Measurements from ENCODE around the gene OTUD7B. TPM values are rescaled to one million over a fixed set of nuclear protein-coding genes. Genes with fewer than 3 reads are reported as not detected.

OTUD7B gene
- total RNA-seq, 1 donor from 2014 or later: 7.2 TPM

- no peak for TF ChIP-seq CTCF (conservative IDR thresholded peaks at IDR 0.05; ENCODE audit: low read depth, low read length)
Measured at GRCh38 chr1:149926296-149926695, 84.2 kb downstream of the OTUD7B start.

DNA sequence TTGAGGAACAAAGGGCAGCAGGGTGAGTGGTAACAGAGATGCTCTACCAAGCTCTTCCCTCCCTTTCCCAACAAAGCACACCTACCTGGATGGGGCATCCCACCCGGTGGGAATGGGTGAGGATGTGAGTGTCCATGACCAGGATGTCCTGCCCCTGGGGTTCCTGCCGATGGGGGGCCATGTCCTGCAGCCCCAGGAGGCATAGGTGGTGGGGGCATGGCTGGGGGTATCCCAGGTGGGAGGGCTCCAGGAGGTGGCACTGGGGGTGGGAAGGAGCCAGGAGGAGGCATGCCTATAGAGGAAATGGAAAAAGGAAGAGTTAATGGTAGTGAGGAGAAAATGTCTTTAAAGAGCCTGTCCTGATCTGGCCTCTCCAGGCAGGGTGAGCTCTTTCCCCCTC lies 84.8 kb downstream of the OTUD7B start:
- H3K4me3 ChIP-seq (ENCODE audit: low read depth, low read length): no peak overlapping the region
- no peak for TF ChIP-seq CTCF (conservative IDR thresholded peaks at IDR 0.05; ENCODE audit: low read depth, low read length)
- no peak for DNase-seq (ENCODE audit: low read depth)

More at GRCh38 chr1:149926296-149926695, 84.2 kb downstream of the OTUD7B start:
- no peak for DNase-seq (ENCODE audit: low read depth)
- peak overlapping the region; percentile 80 for H3K4me3 ChIP-seq (ENCODE audit: low read depth, low read length)

DNA sequence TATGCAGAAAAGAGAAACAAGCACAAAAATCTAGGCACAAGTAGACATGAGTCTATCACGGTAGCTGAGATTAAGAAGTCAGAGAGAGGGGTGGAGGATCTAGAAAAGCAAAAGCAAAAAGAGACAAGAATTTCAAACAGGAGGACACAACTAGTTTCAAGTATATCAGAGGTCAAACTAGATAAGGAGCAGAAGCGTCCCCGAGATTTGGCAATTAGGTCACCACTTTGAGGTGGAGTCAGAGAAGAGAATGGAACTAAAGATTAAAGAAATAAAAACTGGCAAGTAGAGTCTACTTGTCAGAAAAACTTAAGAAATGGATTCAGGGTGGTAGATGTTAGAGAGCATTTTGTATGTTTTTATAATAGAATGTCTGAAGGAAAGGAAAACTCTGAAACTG lies 85.2 kb downstream of the OTUD7B start:
- no peak for TF ChIP-seq CTCF (conservative IDR thresholded peaks at IDR 0.05; ENCODE audit: low read depth, low read length)
- H3K4me3 ChIP-seq (ENCODE audit: low read depth, low read length): no peak overlapping the region
- DNase-seq (ENCODE audit: low read depth): no peak

- DNase-seq (ENCODE audit: low read depth): no peak
- H3K4me3 ChIP-seq (ENCODE audit: low read depth, low read length): no peak overlapping the region
- no peak for TF ChIP-seq CTCF (conservative IDR thresholded peaks at IDR 0.05; ENCODE audit: low read depth, low read length)
Measured at GRCh38 chr1:149923626-149924025, 86.9 kb downstream of the OTUD7B start.

DNA sequence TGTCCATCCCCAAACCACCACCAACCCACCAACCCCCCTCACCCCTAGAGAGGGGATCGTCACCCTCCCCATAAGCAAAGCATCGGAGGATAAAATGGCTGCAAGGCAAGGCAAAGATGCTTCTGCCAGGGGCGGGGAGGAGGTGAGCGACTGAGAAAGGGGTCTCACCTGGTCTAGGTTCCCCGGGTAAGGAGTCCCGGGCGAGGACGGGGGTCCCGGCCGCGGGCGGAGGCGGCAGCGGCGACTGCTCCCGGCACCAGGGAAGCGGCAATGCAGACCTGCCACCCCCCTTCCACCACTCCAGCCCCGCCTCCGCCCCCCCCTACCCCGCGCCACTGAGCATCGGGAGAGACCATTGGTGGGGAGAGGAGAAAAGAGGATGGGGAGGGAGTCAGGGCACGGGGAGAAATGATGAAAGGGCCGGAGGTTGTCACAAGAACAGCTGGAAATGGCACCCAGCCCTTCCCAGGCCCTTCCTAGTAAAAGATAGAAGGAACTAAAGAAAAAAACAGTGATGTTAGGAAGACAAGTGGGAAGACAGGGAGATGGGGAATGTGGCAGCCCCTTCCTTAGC lies 92.9 kb downstream of the OTUD7B start, which contains the start of gene SV2A:
Gene SV2A, minus strand, starts transcription at position 274 of the 574 bp plus-strand sequence. CDS start 4,004 bp downstream, outside the sequence.
- no peak for DNase-seq (ENCODE audit: low read depth)
- TF ChIP-seq CTCF (conservative IDR thresholded peaks at IDR 0.05; ENCODE audit: low read depth, low read length): no peak
- H3K4me3 ChIP-seq (ENCODE audit: low read depth, low read length): peak within 1 kb of the TSS; percentile 48

DNA sequence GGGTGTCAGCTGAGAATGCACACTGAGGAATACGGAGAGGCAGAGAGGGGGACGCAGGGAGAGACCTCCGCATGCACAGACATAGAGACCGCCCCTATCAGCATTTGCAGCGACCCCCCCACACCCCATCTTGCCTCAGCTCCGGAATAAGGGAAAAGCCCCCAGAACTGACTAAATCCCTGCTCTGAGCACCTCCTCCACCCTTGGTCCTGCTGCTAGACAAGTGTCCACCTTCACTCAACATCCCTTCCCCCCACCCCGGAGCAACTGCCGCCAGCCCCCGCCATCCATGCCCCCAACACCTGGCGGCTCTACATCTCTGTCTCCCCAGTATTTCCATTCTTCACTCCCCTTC lies 93.7 kb downstream of the OTUD7B start:
- DNase-seq (ENCODE audit: low read depth): no peak
- no peak for TF ChIP-seq CTCF (conservative IDR thresholded peaks at IDR 0.05; ENCODE audit: low read depth, low read length)
- H3K4me3 ChIP-seq (ENCODE audit: low read depth, low read length): no peak overlapping the region

DNA sequence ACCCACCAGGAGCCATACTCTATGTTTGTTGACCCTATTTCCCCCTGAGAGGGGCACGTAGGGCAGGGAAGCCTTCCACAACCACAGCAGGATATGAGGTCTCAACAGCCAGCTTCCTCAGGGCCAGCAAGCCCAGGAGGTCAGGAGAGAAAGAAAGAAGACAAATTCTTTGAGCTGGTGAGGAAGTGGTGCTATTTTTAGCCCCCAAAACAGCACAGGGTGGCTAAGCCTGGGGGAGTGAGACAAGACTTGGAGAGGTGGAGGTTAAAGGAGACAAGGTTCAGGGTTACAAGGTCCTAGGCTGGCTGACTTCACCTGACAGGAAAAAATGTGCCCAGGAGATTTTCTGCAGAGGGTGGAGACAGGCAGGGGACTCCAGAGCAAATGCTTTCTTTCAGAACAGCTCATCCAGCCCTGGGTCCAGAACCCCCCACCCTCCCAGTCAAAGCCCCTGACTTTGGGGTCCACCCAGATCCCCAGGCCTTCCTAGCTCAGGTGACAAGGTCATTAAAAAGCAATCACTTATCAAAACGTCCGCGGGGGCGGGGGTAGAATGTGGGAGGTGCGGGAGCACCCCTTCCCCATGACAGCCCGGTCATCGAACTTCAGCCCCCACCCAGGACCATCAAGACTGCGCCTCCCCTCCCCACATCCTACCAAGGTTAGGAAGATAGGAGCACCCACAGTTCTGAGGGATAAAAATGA lies 94.2 kb downstream of the OTUD7B start:
- DNase-seq (ENCODE audit: low read depth): no peak
- H3K4me3 ChIP-seq (ENCODE audit: low read depth, low read length): no peak overlapping the region

More for the DNA sequence above, 94.2 kb downstream of the OTUD7B start:
- TF ChIP-seq CTCF (conservative IDR thresholded peaks at IDR 0.05; ENCODE audit: low read depth, low read length): no peak
